SJCRH30 (cell line): ENCODE results near the gene NCAPD3. TPM values are rescaled to one million over a fixed set of nuclear protein-coding genes. Genes with fewer than 3 reads are reported as not detected.

Experiments used
- DNase-seq, 2 experiments: peaks; one replicate each; pipeline ENCODE4 v3.0.0-alpha.2; 2015 to 2020
- H3K27ac ChIP-seq: fragments of 250-450 bp; sonication (Bioruptor Pico); 2 replicates; pipeline ENCODE4 v1.5.1; 2020; ENCODE audit warnings: mild to moderate bottlenecking, moderate library complexity
- H3K27me3 ChIP-seq: fragments of 250-450 bp; sonication (Bioruptor Pico); 2 replicates; pipeline ENCODE4 v1.5.1; 2020; ENCODE audit warnings: mild to moderate bottlenecking, moderate library complexity
- H3K36me3 ChIP-seq: fragments of 250-450 bp; sonication (Bioruptor Pico); 2 replicates; pipeline ENCODE4 v1.5.1; 2020; ENCODE audit warnings: mild to moderate bottlenecking, moderate library complexity
- H3K4me1 ChIP-seq: fragments of 250-450 bp; sonication (Bioruptor Pico); 2 replicates; pipeline ENCODE4 v1.5.1; 2020; ENCODE audit warnings: mild to moderate bottlenecking, moderate library complexity
- H3K4me3 ChIP-seq: fragments of 250-450 bp; sonication (Bioruptor Pico); 2 replicates; pipeline ENCODE4 v1.5.1; 2020; ENCODE audit warnings: mild to moderate bottlenecking, moderate library complexity
- H3K9me3 ChIP-seq: fragments of 250-450 bp; sonication (Bioruptor Pico); replicated peaks from 2 replicates; pipeline ENCODE4 v1.5.1; 2020; ENCODE audit warnings: mild to moderate bottlenecking, moderate library complexity
- total RNA-seq: library from RNA; depleted of rRNA; stranded (reverse); fragments of >200 nt; shearing (Covaris generic); gene quantifications from 2 replicates; pipeline ENCODE4 v1.2.3, GENCODE V29; 2014

Gene NCAPD3
- total RNA-seq, 1 experiment from 2014 or later = 75.7 TPM

GRCh38 chr11:134170177-134170918, 53.4 kb downstream of the NCAPD3 start:
- no peak for DNase-seq
- H3K27me3 ChIP-seq = no peaks in the 10 kb centered on the region
- H3K9me3 ChIP-seq = peaks cover 22% of the 10 kb centered on the region
- no peak overlapping the region for H3K4me3 ChIP-seq
- H3K27ac ChIP-seq = no peak overlapping the region
- no peaks in the 10 kb centered on the region for H3K4me1 ChIP-seq
- peaks cover 77% of the 10 kb centered on the region for H3K36me3 ChIP-seq

- H3K36me3 ChIP-seq = peaks cover 74% of the 10 kb centered on the region
- H3K27ac ChIP-seq = no peak overlapping the region
- no peak overlapping the region for H3K4me3 ChIP-seq
- no peaks in the 10 kb centered on the region for H3K4me1 ChIP-seq
- H3K9me3 ChIP-seq = peaks cover 45% of the 10 kb centered on the region
- H3K27me3 ChIP-seq = no peaks in the 10 kb centered on the region
- peak; percentile 69 to 77 for DNase-seq
These were observed 59.0 kb downstream of the NCAPD3 start for GRCh38 chr11:134164490-134165370.

- Histone ChIP-seq H3K27me3 (no peaks in the 10 kb centered on the region), H3K4me3 (no peak overlapping the region), H3K27ac (no peak overlapping the region), H3K36me3 (peaks cover 88% of the 10 kb centered on the region), H3K4me1 (no peaks in the 10 kb centered on the region), H3K9me3 (peaks cover 24% of the 10 kb centered on the region)
- no peak for DNase-seq
These were observed 64.1 kb downstream of the NCAPD3 start for GRCh38 chr11:134159652-134160051.

GRCh38 chr11:134158023-134158422, 65.7 kb downstream of the NCAPD3 start:
- no peak overlapping the region for H3K27ac ChIP-seq
- peaks cover 11% of the 10 kb centered on the region for H3K9me3 ChIP-seq
- no peaks in the 10 kb centered on the region for H3K27me3 ChIP-seq
- H3K4me1 ChIP-seq = no peaks in the 10 kb centered on the region
- no peak for DNase-seq
- H3K36me3 ChIP-seq = peaks cover 83% of the 10 kb centered on the region
- no peak overlapping the region for H3K4me3 ChIP-seq

- Histone ChIP-seq H3K36me3 (peaks cover 82% of the 10 kb centered on the region), H3K9me3 (peaks cover 6% of the 10 kb centered on the region), H3K27ac (no peak overlapping the region), H3K4me3 (no peak overlapping the region), H3K27me3 (no peaks in the 10 kb centered on the region), H3K4me1 (no peaks in the 10 kb centered on the region)
- DNase-seq = no peak
These were observed 66.3 kb downstream of the NCAPD3 start for GRCh38 chr11:134157451-134157850.

- no peak overlapping the region for H3K4me3 ChIP-seq
- no peaks in the 10 kb centered on the region for H3K4me1 ChIP-seq
- no peaks in the 10 kb centered on the region for H3K27me3 ChIP-seq
- no peaks in the 10 kb centered on the region for H3K9me3 ChIP-seq
- DNase-seq = no peak
- H3K27ac ChIP-seq = no peak overlapping the region
- peaks cover 82% of the 10 kb centered on the region for H3K36me3 ChIP-seq
These were observed 67.6 kb downstream of the NCAPD3 start for GRCh38 chr11:134155946-134156865.

- Histone ChIP-seq H3K27me3 (no peaks in the 10 kb centered on the region), H3K36me3 (peaks cover 82% of the 10 kb centered on the region), H3K27ac (no peak overlapping the region), H3K4me3 (no peak overlapping the region), H3K9me3 (no peaks in the 10 kb centered on the region), H3K4me1 (no peaks in the 10 kb centered on the region)
- DNase-seq = no peak
These were observed 68.3 kb downstream of the NCAPD3 start for GRCh38 chr11:134155456-134155855.

- no peak overlapping the region for H3K4me3 ChIP-seq
- H3K27ac ChIP-seq = no peak overlapping the region
- H3K9me3 ChIP-seq = no peaks in the 10 kb centered on the region
- no peaks in the 10 kb centered on the region for H3K4me1 ChIP-seq
- no peak for DNase-seq
- no peaks in the 10 kb centered on the region for H3K27me3 ChIP-seq
- peaks cover 82% of the 10 kb centered on the region for H3K36me3 ChIP-seq
These were observed 69.3 kb downstream of the NCAPD3 start for GRCh38 chr11:134154441-134154840.

- Histone ChIP-seq H3K4me3 (no peak overlapping the region), H3K9me3 (no peaks in the 10 kb centered on the region), H3K4me1 (no peaks in the 10 kb centered on the region), H3K27ac (no peak overlapping the region), H3K27me3 (no peaks in the 10 kb centered on the region), H3K36me3 (peaks cover 80% of the 10 kb centered on the region)
- no peak for DNase-seq
These were observed 70.4 kb downstream of the NCAPD3 start for GRCh38 chr11:134153147-134153905.

- no peak for DNase-seq
- no peaks in the 10 kb centered on the region for H3K27me3 ChIP-seq
- no peaks in the 10 kb centered on the region for H3K4me1 ChIP-seq
- no peak overlapping the region for H3K4me3 ChIP-seq
- no peak overlapping the region for H3K27ac ChIP-seq
- H3K9me3 ChIP-seq = no peaks in the 10 kb centered on the region
- H3K36me3 ChIP-seq = peaks cover 82% of the 10 kb centered on the region
These were observed 71.1 kb downstream of the NCAPD3 start for GRCh38 chr11:134152696-134153095.

- Histone ChIP-seq H3K27me3 (no peaks in the 10 kb centered on the region), H3K27ac (no peak overlapping the region), H3K9me3 (no peaks in the 10 kb centered on the region), H3K4me3 (no peak overlapping the region), H3K36me3 (peaks cover 75% of the 10 kb centered on the region), H3K4me1 (no peaks in the 10 kb centered on the region)
- DNase-seq = no peak
These were observed 72.6 kb downstream of the NCAPD3 start for GRCh38 chr11:134151083-134151747.

GRCh38 chr11:134150195-134150903, 73.4 kb downstream of the NCAPD3 start:
- no peaks in the 10 kb centered on the region for H3K9me3 ChIP-seq
- no peaks in the 10 kb centered on the region for H3K27me3 ChIP-seq
- H3K36me3 ChIP-seq = peaks cover 78% of the 10 kb centered on the region
- no peak for DNase-seq
- H3K4me3 ChIP-seq = no peak overlapping the region
- no peak overlapping the region for H3K27ac ChIP-seq
- no peaks in the 10 kb centered on the region for H3K4me1 ChIP-seq

GRCh38 chr11:134149371-134149770, 74.4 kb downstream of the NCAPD3 start:
- H3K27me3 ChIP-seq = no peaks in the 10 kb centered on the region
- no peak overlapping the region for H3K4me3 ChIP-seq
- H3K4me1 ChIP-seq = no peaks in the 10 kb centered on the region
- H3K9me3 ChIP-seq = no peaks in the 10 kb centered on the region
- DNase-seq = no peak
- peaks cover 83% of the 10 kb centered on the region for H3K36me3 ChIP-seq
- H3K27ac ChIP-seq = no peak overlapping the region
